AG09309 (cell line): Measurements from ENCODE around the gene SERPINB8.

Experiments used
- DNase-seq: peaks from one replicate; pipeline ENCODE4 v3.0.0-alpha.2; 2010; ENCODE audit warnings: low read depth
- H3K4me3 ChIP-seq: 2 replicates; pipeline ENCODE4 v1.5.1; 2011; ENCODE audit warnings: mild to moderate bottlenecking, low read depth, low read length, moderate library complexity; ENCODE audit not compliant: control insufficient read depth
- TF ChIP-seq, protein P1 (sequence below): IDR thresholded peaks from 2 replicates; pipeline ENCODE4 v1.5.1; 2011; ENCODE audit warnings: mild to moderate bottlenecking, low read depth, low read length, inconsistent platforms; ENCODE audit not compliant: insufficient read depth, control insufficient read depth; ENCODE audit errors: missing control alignments

The SERPINB8 gene

GRCh38 chr18:64037812-64038414 is 68.0 kb downstream of the SERPINB8 start:
- TF ChIP-seq, protein P1, sequence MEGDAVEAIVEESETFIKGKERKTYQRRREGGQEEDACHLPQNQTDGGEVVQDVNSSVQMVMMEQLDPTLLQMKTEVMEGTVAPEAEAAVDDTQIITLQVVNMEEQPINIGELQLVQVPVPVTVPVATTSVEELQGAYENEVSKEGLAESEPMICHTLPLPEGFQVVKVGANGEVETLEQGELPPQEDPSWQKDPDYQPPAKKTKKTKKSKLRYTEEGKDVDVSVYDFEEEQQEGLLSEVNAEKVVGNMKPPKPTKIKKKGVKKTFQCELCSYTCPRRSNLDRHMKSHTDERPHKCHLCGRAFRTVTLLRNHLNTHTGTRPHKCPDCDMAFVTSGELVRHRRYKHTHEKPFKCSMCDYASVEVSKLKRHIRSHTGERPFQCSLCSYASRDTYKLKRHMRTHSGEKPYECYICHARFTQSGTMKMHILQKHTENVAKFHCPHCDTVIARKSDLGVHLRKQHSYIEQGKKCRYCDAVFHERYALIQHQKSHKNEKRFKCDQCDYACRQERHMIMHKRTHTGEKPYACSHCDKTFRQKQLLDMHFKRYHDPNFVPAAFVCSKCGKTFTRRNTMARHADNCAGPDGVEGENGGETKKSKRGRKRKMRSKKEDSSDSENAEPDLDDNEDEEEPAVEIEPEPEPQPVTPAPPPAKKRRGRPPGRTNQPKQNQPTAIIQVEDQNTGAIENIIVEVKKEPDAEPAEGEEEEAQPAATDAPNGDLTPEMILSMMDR, result peak; percentile 36
- no peak for DNase-seq
- no peak overlapping the region for H3K4me3 ChIP-seq
